Cardiac muscle cell (in vitro differentiated cells and primary cell): ENCODE measurements around the gene HELZ2. TPM values are rescaled to one million over a fixed set of nuclear protein-coding genes. Genes with fewer than 3 reads are reported as not detected.

Experiments
- DNase-seq, 2 donors: peaks; one replicate each; pipeline versions ENCODE4 v3.0.0 to v3.0.0-alpha.2; 2010 to 2017; ENCODE audit warnings: low read depth in 1 of 2, low spot score in 1 of 2
- H3K27ac ChIP-seq: fragments of 200-600 bp; sonication (generic); 2 replicates; pipeline ENCODE4 v1.5.1; 2016
- H3K27me3 ChIP-seq: fragments of 200-600 bp; sonication (generic); 2 replicates; pipeline ENCODE4 v1.6.0; 2016; ENCODE audit warnings: control low read depth
- H3K36me3 ChIP-seq: fragments of 200-600 bp; sonication (generic); 2 replicates; pipeline ENCODE4 v1.5.1; 2016; ENCODE audit warnings: control low read depth
- H3K4me1 ChIP-seq: fragments of 200-600 bp; sonication (generic); 2 replicates; pipeline ENCODE4 v1.8.1; 2017; ENCODE audit warnings: low read depth, mild to moderate bottlenecking, mixed run types
- H3K4me3 ChIP-seq: fragments of 200-600 bp; sonication (generic); 2 replicates; pipeline ENCODE4 v1.5.1; 2016; ENCODE audit warnings: mild to moderate bottlenecking
- H3K9me3 ChIP-seq: fragments of 200-600 bp; sonication (generic); 2 replicates; pipeline ENCODE4 v1.5.1; 2017; ENCODE audit warnings: low read depth, mild to moderate bottlenecking, control low read depth
- polyA plus RNA-seq: library from polyadenylated mRNA; unstranded; fragments of >200 nt; fragmentation: Nextera tagmentation; extraction: Ambion mirVana; gene quantifications from 2 replicates; pipeline ENCODE4 v1.2.1, GENCODE V29; 2016
- total RNA-seq: library from RNA; depleted of rRNA; stranded (reverse); fragments of >200 nt; gene quantifications from 2 replicates; pipeline ENCODE4 v1.2.3, GENCODE V29; 2016
- TF ChIP-seq, protein P1 (sequence below): IDR thresholded peaks from 2 replicates; pipeline ENCODE4 v1.5.1; 2012; ENCODE audit warnings: low read depth, mild to moderate bottlenecking, low read length

HELZ2 gene
- total and polyA plus RNA-seq, 2 experiments from 2014 or later, result 1.7 to 14.3 TPM

DNA sequence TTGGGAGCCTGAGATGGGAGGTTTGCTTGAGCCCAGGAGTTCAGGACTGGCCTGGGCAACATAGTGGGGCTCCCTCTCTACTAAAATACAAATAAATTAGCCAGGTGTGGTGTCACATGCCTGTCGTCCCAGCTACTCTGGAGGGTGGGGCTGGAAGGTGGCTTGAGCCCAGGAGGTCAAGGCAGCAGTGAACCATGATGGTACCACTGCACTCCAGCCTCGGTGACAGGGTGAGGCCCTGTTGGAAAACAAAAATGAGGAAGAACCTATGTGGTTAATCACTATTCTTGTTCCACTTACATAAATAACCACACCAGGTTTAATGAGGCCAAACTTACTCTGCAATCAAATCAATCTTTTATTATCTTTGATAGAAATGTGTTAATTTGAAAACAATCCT, 48.1 kb downstream of the HELZ2 start:
- Histone ChIP-seq H3K36me3 (peaks cover 10% of the 10 kb centered on the region), H3K4me1 (peaks cover 11% of the 10 kb centered on the region), H3K9me3 (no peaks in the 10 kb centered on the region), H3K27ac (no peak overlapping the region), H3K27me3 (no peaks in the 10 kb centered on the region), H3K4me3 (no peak overlapping the region)
- no peak for DNase-seq
- TF ChIP-seq, protein P1, sequence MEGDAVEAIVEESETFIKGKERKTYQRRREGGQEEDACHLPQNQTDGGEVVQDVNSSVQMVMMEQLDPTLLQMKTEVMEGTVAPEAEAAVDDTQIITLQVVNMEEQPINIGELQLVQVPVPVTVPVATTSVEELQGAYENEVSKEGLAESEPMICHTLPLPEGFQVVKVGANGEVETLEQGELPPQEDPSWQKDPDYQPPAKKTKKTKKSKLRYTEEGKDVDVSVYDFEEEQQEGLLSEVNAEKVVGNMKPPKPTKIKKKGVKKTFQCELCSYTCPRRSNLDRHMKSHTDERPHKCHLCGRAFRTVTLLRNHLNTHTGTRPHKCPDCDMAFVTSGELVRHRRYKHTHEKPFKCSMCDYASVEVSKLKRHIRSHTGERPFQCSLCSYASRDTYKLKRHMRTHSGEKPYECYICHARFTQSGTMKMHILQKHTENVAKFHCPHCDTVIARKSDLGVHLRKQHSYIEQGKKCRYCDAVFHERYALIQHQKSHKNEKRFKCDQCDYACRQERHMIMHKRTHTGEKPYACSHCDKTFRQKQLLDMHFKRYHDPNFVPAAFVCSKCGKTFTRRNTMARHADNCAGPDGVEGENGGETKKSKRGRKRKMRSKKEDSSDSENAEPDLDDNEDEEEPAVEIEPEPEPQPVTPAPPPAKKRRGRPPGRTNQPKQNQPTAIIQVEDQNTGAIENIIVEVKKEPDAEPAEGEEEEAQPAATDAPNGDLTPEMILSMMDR, result no peak

DNA sequence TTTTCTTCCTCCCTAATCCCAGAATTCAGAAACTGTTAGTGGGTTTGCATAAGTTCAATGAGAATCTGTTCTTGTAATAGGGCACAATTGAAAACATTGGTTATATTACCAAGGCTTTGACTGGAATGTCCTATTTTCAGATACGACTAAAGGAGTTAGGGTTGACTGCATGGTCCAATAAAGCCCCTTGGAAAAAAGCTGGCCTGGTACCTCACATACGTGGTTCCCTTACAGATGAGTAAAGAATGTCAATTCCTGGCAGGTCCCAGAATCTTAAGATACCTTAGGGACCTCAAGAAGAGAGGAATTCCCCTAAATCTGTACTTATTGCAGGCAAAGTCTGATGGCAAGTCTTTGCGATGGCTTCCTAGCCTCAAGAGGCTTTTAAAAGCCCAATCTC, 48.9 kb downstream of the HELZ2 start:
- Histone ChIP-seq H3K36me3 (peaks cover 10% of the 10 kb centered on the region), H3K27me3 (no peaks in the 10 kb centered on the region), H3K4me1 (peaks cover 11% of the 10 kb centered on the region), H3K4me3 (no peak overlapping the region), H3K27ac (no peak overlapping the region), H3K9me3 (no peaks in the 10 kb centered on the region)
- TF ChIP-seq, protein P1, result no peak
- no peak for DNase-seq

Other genes with a start within 250 kb of the HELZ2 start
- gene CHRNA4, start 212.9 kb downstream of the HELZ2 start, total RNA-seq, result 0.11 and 0.15 TPM in 2 replicates
- not detected in 2 replicates for gene CHRNA4, start 212.9 kb downstream of the HELZ2 start, polyA plus RNA-seq
- 13.7 and 18.0 TPM in 2 replicates for gene KCNQ2, start 101.6 kb downstream of the HELZ2 start, total RNA-seq
- gene KCNQ2, start 101.6 kb downstream of the HELZ2 start, polyA plus RNA-seq, result 17.3 and 18.6 TPM in 2 replicates
- gene EEF1A2, start 75.2 kb downstream of the HELZ2 start, total RNA-seq, result 1,016 and 1,067 TPM in 2 replicates
- 309 and 337 TPM in 2 replicates for gene EEF1A2, start 75.2 kb downstream of the HELZ2 start, polyA plus RNA-seq
- 248 and 265 TPM in 2 replicates for gene PPDPF, start 53.5 kb downstream of the HELZ2 start, total RNA-seq
- 368 and 463 TPM in 2 replicates for gene PPDPF, start 53.5 kb downstream of the HELZ2 start, polyA plus RNA-seq
- gene PTK6, start 36.9 kb downstream of the HELZ2 start, total RNA-seq, result not detected in 2 replicates
- gene PTK6, start 36.9 kb downstream of the HELZ2 start, polyA plus RNA-seq, result 0.30 and 0.38 TPM in 2 replicates
- gene SRMS, start 26.5 kb downstream of the HELZ2 start, total RNA-seq, result not detected in 2 replicates
- gene SRMS, start 26.5 kb downstream of the HELZ2 start, polyA plus RNA-seq, result not detected in 2 replicates
- 3.4 and 3.7 TPM in 2 replicates for gene FNDC11, start 20.1 kb downstream of the HELZ2 start, total RNA-seq
- gene FNDC11, start 20.1 kb downstream of the HELZ2 start, polyA plus RNA-seq, result 0.09 and 2.9 TPM in 2 replicates
- gene GMEB2, start 52.9 kb upstream of the HELZ2 start, total RNA-seq, result 10.9 and 15.4 TPM in 2 replicates
- gene GMEB2, start 52.9 kb upstream of the HELZ2 start, polyA plus RNA-seq, result 10.8 and 11.4 TPM in 2 replicates
- gene STMN3, start 79.2 kb upstream of the HELZ2 start, total RNA-seq, result 6.6 and 18.4 TPM in 2 replicates
- gene STMN3, start 79.2 kb upstream of the HELZ2 start, polyA plus RNA-seq, result 5.7 and 9.9 TPM in 2 replicates
- gene RTEL1, start 84.1 kb upstream of the HELZ2 start, total RNA-seq, result 14.9 TPM in 2 replicates
- gene RTEL1, start 84.1 kb upstream of the HELZ2 start, polyA plus RNA-seq, result 14.8 and 15.8 TPM in 2 replicates
- gene TNFRSF6B, start 122.4 kb upstream of the HELZ2 start, total RNA-seq, result 9.5 and 10.3 TPM in 2 replicates
- 3.3 and 4.9 TPM in 2 replicates for gene TNFRSF6B, start 122.4 kb upstream of the HELZ2 start, polyA plus RNA-seq
- gene ARFRP1, start 133.7 kb upstream of the HELZ2 start, total RNA-seq, result 46.1 and 61.3 TPM in 2 replicates
- gene ARFRP1, start 133.7 kb upstream of the HELZ2 start, polyA plus RNA-seq, result 75.0 and 85.1 TPM in 2 replicates
- 36.3 and 48.8 TPM in 2 replicates for gene ZGPAT, start 133.8 kb upstream of the HELZ2 start, total RNA-seq
- gene ZGPAT, start 133.8 kb upstream of the HELZ2 start, polyA plus RNA-seq, result 30.0 and 37.5 TPM in 2 replicates
- 10.1 and 19.2 TPM in 2 replicates for gene LIME1, start 162.4 kb upstream of the HELZ2 start, total RNA-seq
- gene LIME1, start 162.4 kb upstream of the HELZ2 start, polyA plus RNA-seq, result 7.0 and 17.4 TPM in 2 replicates
- gene SLC2A4RG, start 165.5 kb upstream of the HELZ2 start, total RNA-seq, result 79.2 and 177 TPM in 2 replicates
- gene SLC2A4RG, start 165.5 kb upstream of the HELZ2 start, polyA plus RNA-seq, result 46.6 and 58.0 TPM in 2 replicates